ENCODE measurements around the gene BTBD18.

The BTBD18 gene

GRCh38 chr11:57773026-57773598 is 21.5 kb upstream of the BTBD18 start:
- no peak for DNase-seq

DNA sequence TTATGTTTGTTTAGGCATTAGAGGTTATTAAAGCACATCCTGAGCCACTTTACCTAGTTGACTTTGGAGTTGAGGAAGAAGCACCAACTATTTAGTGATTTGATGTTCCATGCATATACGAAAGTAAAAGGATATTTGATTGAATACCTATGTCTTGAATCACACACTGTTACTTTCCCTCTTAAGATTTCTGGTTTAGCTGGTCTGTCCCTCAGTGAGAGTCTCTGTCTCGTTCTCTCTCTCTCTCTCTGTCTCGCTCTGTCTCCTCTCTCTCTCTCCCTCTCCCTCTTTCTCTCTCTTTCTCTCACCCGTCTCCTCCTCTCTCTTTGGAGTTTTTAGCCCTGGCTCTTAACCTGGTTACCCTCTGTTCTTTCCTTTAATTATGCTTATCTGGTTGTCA is 20.9 kb upstream of the BTBD18 start:
- no peak for DNase-seq

DNA sequence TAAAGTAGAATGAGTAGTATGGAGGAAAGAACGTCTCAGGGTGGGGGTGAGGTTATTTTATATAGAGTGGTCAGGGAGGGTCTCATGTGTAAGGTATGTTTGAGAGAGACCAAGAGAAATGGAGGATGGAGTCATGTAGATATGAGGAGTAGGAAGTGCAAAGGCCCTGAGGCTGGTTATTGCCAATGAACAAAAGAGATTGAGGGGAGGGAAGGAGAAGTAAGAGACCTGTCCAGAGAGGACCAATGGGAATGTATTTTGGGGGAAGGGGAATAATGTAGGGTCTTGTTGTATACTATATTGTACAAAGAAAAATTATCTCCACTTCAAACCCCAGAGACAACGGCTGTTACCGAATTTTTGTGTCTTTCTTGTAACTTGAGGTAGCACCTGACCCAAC is 19.7 kb upstream of the BTBD18 start:
- no peak for DNase-seq

DNA sequence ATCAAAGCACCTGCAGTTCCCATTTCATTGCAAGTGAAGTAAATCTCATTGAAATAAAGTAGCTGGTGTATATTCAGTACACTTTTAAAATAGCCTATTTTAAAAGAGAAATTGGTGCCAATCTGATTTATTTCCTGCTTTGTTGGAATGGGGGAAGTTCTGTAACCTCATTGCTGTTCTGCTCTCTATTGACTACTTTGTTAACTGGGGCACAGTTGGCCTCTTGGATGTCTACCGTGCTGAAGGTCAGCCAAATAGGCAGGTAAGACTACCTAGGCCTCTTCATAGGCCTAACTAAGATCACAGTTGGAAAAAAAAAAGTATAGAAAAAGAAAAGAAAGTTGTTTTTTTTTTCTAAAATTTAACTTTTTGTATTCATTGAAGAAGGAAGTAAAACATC is 19.2 kb upstream of the BTBD18 start:
- no peak for DNase-seq

- DNase-seq = no peak
These were observed 13.4 kb upstream of the BTBD18 start for GRCh38 chr11:57764972-57765371.

DNA sequence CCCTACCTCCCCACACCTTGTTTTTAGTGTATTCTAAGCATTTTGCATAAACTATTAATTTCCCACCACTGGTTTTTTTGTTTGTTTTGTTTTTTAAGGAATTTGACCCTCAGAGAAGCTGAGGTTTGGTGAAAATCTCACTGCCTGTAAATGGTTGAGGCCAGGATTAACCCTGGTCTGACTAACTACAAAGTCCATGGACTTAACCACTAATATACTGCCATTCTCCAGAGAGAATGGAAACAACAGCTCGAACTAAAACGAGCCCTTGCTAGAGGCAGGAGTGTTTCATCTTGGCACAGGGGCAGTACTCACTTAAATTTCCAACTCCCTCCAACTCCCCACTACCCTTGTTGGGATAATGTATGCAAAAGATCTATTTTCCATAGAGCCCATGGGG is 12.9 kb upstream of the BTBD18 start:
- no peak for DNase-seq

GRCh38 chr11:57764021-57764420 is 12.4 kb upstream of the BTBD18 start:
- DNase-seq = no peak

GRCh38 chr11:57763568-57763967 is 11.9 kb upstream of the BTBD18 start:
- peak; percentile 54 for DNase-seq

DNA sequence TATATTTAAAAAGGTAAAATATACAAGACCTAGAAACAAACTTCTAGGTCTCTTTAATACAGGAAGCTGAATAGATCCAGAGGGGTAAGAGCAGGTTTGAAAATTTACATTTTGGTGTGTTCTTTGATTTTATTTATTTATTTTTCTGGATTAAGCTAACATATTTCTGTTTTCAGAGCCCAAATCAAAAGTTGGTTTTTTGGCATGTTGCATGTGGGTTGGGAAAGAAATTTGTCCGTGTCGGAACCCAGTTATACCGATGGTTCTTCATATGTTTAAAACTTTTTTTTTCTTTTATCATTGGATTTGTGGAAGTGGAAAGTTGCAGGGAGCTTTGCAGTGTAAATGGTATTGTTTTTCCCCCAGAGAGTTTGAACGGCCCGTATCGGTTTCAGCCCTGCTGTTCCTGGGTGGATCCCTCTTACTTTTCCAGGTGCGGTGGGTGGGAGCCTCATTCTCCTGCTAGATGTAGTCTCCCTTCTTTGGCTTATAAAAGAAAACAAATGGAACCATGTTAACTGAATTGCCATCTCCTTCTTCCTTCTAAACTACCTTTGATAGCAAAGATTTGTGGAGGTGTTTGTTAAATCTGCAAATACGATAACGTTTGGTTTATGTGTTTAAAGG is 10.7 kb upstream of the BTBD18 start:
- DNase-seq = peak; percentile 69

GRCh38 chr11:57761301-57762234 is 9.9 kb upstream of the BTBD18 start, which contains the start of gene CTNND1:
TSS of gene CTNND1 (plus strand) at chr11:57761802. CDS start at chr11:57791479, 29,677 bp downstream.
- DNase-seq = peak; percentile 97

GRCh38 chr11:57758174-57758573 is 6.6 kb upstream of the BTBD18 start:
- no peak for DNase-seq

GRCh38 chr11:57752954-57753353 is 1.3 kb upstream of the BTBD18 start:
- DNase-seq = no peak

GRCh38 chr11:57751176-57751575 is 443 bp downstream of the BTBD18 start:
- DNase-seq = no peak

- DNase-seq = no peak
These were observed 4.7 kb downstream of the BTBD18 start for GRCh38 chr11:57746920-57747319.

DNA sequence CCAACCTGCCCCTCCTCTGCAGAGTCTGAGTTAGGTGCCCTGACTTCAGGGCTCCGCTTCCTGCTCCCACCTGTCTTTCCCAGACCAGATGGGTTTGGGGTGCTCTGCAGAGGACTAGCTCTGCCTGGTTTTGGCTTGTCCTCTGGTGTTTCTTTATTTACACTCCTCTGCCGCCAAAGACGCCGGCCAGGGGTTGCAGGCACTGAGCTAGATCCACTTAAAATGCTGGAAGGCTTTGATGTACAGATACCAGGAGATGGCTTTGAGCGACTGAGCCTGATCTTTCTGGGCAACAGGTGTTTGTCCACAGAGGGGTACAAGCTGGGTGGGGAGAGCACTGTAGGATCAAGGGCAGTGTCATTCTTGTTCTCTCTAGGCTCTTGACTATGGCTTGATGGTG is 6.4 kb downstream of the BTBD18 start:
- no peak for DNase-seq

DNA sequence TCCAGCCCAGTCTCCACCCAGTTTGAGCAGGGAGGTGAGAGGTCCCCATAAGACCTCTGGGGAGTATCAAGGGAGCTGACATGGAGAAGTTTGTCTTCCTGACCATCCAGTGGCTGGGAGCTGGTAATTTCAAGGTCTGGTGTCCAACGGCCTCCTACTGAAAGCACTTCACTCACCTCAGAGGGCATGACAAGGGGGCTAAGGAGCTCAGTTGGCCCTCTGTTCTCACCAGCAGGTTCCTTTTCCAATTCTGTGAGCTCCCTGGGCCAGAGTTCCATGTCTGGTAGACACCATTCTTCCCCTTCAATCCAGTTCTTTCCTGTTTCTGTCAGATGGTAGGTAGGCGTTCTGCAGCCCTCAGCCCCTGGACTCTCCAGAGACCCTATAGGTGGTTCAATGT is 7.3 kb downstream of the BTBD18 start:
- no peak for DNase-seq

DNA sequence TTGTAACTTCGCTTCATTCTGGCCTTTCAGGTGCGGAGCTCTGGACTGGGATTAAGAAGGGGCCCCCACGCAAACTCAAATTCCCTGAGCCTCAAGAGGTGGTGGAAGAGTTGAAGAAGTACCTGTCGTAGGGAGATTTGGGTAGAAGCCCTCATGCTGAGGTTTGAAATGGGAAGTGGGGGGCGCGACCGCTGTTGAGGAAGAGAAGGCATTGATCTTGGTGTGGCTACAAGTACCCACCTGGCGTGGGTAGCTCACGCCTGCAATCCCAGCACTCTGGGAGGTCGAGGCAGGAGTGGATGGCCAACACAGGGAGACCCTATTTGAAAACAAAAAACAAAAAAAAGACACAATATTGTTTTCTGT is 9.5 kb downstream of the BTBD18 start:
- no peak for DNase-seq

GRCh38 chr11:57741132-57742086 is 10.2 kb downstream of the BTBD18 start, which contains the start of gene SELENOH:
TSS of gene SELENOH (plus strand) at chr11:57741491. CDS start at chr11:57741596, 105 bp downstream.
- DNase-seq = peak; percentile 99

GRCh38 chr11:57735619-57736298 is 15.9 kb downstream of the BTBD18 start:
- DNase-seq = no peak

DNA sequence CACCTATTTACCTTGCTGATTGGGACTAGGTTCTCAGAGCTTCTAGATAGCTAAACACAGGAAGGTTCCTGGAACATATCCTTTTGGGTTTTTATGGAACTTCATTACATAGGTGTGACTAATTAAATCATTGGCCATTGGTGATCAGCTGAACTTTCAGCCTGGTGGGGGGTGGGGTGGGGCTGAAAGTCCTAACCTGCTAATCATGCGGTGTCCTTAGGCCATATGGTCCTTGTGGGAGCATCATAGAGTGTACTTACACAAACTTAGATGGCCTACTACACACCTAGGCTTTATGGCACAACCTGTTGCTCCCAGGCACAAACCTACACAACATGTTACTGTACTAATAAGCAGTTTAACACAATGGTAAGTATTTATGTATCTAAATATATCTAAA is 19.0 kb downstream of the BTBD18 start:
- DNase-seq = no peak

GRCh38 chr11:57729479-57729878 is 22.1 kb downstream of the BTBD18 start:
- DNase-seq = no peak

- no peak for DNase-seq
These were observed 22.8 kb downstream of the BTBD18 start for GRCh38 chr11:57728829-57729228.

Measured in NCI-H69 (cell line).